Measurements from ENCODE around the gene KBTBD2. TPM values are rescaled to one million over a fixed set of nuclear protein-coding genes. Genes with fewer than 3 reads are reported as not detected.
"Not testable (repeated sequence)": the region's sequence is repeated elsewhere in the genome, so short reads cannot be mapped to it uniquely, and the experiment has no call there.

Gene KBTBD2
- polyA plus RNA-seq, 1 donor from 2014 or later: 70.1 TPM

DNA sequence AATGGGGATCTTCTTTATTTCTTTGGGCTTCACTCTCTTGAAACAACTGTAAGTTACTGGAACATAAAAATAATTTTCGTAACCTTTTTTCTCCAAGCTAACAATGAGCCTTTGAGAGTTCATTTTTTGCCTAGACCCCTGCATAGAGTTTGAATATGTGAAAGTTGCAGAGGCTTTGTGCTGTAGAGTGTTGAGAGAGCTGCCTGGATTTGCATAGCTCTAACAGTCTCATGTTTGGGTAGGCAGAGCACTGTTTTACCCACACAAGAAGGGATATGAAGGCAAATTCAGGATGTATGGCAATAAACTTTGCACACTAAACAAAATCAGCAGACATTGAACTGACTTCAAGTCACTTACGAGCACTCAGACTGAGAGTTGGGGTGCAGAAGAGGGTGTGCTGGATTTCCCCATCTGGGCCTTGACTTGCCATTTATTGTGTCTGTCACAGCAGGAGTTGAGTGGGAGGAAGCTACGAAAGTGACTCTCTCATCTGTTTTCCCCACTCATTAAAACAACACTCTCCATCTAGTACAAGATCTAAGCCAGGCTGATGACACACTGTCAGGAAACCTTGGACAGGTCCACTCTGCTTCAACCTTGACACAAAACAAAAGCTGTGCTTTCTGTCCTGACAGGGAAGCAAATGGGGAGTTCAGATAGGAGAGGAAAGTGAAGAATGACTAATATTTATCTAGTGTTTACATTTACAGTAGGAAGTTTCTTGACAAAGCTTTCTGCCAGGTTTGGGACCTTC, 62.4 kb downstream of the KBTBD2 start:
- not testable (repeated sequence) for H3K9me2 ChIP-seq (ENCODE audit: insufficient read depth, low read length); H2AFZ ChIP-seq (ENCODE audit: low read depth, low read length)

More for the DNA sequence above, 62.4 kb downstream of the KBTBD2 start:
- H4K20me1 ChIP-seq (ENCODE audit: insufficient read depth); H3K4me2 ChIP-seq (ENCODE audit: low read length); H3K9me3 ChIP-seq (ENCODE audit: low read length); H3K36me3 ChIP-seq (ENCODE audit: insufficient read depth, low read length); H3K27me3 ChIP-seq (ENCODE audit: insufficient read depth, low read depth, low read length); H3K4me3 ChIP-seq (ENCODE audit: low read length); H3K27ac ChIP-seq (ENCODE audit: low read length); H3K79me2 ChIP-seq (replicated peaks; ENCODE audit: insufficient read depth, low read length); H3F3A ChIP-seq (ENCODE audit: insufficient read depth, low read length, poor library complexity, severe bottlenecking); H3K9ac ChIP-seq (ENCODE audit: low read length): not testable (repeated sequence)

Other genes starting within 250 kb of the KBTBD2 start
- gene FKBP9, start 65.7 kb upstream of the KBTBD2 start, polyA plus RNA-seq: 2.8 and 3.4 TPM in 2 replicates
- 92.8 and 99.2 TPM in 2 replicates for gene NT5C3A, start 171.0 kb upstream of the KBTBD2 start, polyA plus RNA-seq
- gene RP9, start 217.6 kb upstream of the KBTBD2 start, polyA plus RNA-seq: 19.7 and 36.9 TPM in 2 replicates
- gene BBS9, start 237.8 kb upstream of the KBTBD2 start, polyA plus RNA-seq: 8.4 and 9.8 TPM in 2 replicates